ENCODE data around the gene FSTL3. TPM values are rescaled to one million over a fixed set of nuclear protein-coding genes. Genes with fewer than 3 reads are reported as not detected.
"Not testable (repeated sequence)": the region's sequence is repeated elsewhere in the genome, so short reads cannot be mapped to it uniquely, and the experiment has no call there.

FSTL3 gene
- 61.4 TPM for polyA plus RNA-seq (2013, experiment 1 of 2; ENCODE audit: insufficient read length)
- 63.8 TPM for polyA plus RNA-seq (2013, experiment 2 of 2; ENCODE audit: insufficient read length)

DNA sequence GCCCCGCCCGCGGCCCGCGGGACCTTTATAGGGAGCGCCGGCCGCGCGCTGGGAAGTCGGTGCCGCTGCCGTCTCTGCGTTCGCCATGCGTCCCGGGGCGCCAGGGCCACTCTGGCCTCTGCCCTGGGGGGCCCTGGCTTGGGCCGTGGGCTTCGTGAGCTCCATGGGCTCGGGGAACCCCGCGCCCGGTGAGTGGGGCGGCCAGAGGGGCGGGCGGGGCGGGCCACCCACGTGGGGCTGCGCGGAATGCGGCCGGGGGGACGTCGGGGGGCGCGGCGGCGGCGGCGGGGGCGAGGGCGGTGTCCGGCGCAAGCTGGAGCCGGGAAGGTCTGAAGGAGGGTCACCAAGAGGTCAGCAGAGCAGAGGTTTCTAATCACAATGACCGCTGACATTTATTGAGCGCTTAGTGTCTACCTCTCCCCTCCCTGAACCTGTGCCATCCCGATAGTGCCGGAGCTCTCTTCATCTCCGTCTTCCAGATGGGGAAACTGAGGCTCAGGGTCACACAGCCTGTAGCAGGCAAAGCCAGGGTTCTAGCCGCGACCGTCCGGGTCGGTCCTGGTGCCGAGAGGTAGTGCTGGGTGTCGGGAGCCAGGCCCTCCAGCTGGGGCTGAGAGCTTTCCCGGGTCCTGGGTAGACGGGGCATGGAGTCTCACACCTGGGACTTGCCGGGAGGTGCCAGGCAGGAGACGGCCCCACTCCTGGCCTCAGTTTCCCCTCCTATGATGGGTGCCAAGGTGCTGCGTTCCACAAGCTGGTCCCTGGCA lies at the start of gene FSTL3:
Gene FSTL3 (plus strand): TSS at position 54 of the 767 bp plus-strand sequence. CDS start 32 bp downstream, at position 86.
- no peak for DNase-seq

DNA sequence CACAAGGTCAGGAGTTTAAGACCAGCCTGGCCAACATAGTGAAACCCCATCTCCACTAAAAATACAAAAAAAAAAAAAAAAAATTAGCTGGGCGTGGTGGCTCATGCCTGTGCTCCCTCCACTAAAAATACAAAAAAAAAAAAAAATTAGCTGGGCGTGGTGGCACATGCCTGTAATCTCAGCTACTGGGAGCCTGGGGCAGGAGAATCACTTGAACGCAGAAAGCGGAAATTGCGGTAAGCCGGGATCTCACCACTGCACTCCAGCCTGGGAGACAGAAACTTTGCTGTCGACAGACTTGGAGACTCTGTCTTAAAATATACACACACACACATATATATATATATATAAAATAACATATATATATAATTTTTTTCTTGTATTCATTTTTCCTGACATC lies 49.6 kb upstream of the FSTL3 start:
- not testable (repeated sequence) for DNase-seq

- DNase-seq, result no peak
These were observed 48.0 kb upstream of the FSTL3 start for GRCh38 chr19:628168-628567.

GRCh38 chr19:629515-629914 lies 46.7 kb upstream of the FSTL3 start:
- not testable (repeated sequence) for DNase-seq

DNA sequence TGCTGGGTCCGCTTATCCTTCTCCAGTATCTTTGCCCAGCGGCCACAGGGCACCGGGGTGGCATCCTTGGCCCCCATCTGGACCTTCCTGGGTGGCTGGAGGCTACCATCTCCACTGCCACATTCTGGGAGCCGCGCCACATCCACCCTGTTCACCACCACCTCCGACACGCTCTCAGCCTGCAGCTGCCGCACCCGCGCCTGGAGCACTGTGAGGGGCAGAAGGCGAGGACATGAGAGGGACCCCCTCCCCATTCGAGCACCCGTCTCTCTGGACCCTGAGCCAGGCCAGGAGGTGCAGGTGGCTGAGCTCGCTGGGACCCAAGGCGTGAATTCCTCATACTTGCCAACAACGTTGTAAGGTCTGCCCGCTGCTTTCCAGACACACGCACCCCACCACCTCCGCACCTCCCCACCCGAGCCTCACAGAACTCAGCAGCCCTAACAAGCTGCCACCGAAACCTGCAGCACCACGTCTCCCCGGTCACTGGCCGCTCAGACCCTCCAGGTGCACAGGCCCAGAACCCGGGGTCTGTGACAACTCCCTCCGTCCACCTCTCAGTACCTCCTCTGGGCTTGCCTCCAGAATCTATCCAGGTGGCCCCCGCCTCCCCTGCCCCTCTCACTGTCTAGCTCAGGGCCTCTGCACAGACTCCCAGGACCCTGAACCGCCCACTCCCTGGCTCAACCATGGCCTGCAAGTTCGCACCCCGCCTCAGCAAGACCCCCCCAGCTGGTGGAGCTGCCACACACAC lies 46.1 kb upstream of the FSTL3 start:
- DNase-seq, result no peak

DNA sequence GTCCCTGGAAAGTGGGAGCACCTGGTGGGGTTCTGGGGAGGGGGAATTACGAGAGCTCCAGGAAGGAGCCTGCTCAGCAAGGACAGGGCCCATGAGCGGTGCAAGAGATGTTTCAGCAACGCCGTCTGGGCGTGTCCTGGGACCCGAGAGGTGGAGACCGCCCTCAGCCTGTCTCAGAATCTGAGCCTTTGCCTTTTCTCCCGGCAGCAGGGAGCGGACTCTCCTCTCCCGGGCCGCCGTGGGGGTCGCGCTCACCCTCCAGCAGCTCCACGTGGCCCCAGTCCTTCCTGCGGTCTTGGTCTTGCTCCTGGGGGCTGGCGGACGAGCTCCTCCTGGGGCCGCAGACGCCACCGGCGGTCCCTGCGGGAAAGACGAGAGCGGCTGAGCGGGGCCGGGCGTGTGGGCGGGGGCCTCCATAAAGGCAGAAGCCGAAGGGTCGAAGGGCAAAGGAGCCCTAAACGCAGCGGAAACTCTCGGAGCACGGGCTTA lies 43.6 kb upstream of the FSTL3 start:
- DNase-seq, result peak; percentile 51

GRCh38 chr19:633068-633785 lies 43.0 kb upstream of the FSTL3 start, which contains the start of gene POLRMT:
TSS of gene POLRMT (minus strand) at chr19:633537. CDS start at chr19:633512, 25 bp downstream.
- peak; percentile 98 for DNase-seq

DNA sequence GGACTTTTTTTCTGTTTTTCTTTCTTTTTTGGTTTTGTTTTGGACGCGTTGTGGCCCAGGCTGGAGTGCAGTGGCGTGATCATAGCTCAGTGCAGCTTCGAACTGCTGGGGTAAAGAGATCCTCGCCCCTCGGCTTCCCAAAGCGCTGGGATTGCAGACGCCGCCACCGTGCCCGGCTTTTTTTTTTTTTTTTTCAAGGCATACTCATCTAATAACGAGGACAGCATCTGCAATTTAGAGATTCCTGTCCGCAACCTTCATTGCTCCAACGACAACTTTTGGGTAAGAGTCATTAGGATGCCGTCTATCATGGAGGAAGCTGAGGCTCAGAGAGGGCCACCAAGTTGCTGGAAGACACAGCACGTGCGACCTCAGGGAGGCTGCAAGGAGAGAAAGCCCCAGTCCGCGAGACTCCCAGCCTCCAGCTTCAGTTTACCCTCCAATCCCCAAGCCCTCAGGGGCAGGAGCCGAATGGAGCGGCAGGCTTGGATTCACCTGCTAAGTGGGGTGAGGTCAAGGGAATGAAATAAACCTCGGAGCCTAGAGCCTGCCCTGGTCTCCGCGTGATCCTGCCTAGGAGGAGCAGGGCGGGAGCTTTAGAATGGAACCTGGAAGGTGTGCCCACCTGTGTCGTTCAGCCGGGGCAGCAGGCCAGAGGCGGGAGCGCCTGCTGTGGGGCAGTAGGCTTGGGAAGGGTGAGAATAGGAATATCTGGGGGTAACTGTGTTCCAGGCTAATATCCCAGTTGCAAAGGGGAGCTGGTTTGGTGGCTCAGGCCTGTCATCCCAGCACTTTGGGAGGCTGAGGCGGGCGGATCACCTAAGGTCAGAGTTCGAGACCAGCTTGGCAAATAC lies 42.2 kb upstream of the FSTL3 start:
- no peak for DNase-seq

DNA sequence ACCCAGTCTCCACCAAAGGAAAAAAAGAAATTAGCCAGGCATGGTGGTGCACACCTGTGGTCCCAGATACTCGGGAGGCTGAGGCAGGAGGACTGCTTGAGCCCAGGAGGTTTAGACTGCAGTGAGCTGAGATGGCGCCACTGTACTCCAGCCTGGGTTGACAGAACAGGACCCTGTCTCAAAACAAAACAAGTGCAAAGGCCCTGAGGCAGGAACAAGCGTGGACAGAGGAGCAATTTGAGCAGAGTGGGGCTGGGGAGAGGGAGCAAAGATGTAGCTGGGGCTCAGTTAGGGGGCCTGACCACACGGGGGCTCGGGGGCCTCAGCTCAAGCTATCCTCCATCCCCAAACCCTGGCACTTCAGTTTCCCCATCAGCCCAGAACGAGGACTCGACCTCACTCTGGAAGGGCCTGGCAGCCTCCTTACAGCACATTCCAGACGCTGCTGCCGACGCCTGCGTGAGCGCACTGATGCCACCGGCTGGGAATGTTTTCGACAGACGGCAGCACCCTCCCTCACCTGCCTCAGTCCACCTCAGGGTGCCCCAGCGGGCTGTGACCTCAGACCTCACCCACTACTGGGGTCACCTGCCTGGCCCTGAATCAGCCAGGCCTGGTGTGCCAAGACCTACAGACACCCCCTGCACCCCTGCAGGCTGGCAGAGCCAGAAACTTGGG lies 41.1 kb upstream of the FSTL3 start:
- DNase-seq, result no peak

DNA sequence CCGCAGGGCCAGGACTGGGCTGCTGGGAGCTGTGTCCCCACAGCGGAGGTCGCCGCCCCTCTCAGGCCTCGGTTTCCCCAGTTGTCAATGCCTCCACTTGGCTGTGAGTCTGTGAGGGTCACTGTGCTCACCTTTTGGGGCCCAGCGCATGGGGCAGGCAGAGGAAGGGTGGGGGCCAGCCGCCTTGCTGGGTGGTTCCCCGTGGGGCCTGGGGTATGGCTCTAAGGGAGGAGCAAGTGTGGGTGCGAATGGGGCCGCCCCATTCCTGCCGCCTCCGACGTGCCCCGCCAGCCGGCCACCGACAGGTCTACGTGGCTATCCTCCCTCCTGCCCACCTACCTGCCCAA lies 37.3 kb upstream of the FSTL3 start:
- DNase-seq, result no peak

DNA sequence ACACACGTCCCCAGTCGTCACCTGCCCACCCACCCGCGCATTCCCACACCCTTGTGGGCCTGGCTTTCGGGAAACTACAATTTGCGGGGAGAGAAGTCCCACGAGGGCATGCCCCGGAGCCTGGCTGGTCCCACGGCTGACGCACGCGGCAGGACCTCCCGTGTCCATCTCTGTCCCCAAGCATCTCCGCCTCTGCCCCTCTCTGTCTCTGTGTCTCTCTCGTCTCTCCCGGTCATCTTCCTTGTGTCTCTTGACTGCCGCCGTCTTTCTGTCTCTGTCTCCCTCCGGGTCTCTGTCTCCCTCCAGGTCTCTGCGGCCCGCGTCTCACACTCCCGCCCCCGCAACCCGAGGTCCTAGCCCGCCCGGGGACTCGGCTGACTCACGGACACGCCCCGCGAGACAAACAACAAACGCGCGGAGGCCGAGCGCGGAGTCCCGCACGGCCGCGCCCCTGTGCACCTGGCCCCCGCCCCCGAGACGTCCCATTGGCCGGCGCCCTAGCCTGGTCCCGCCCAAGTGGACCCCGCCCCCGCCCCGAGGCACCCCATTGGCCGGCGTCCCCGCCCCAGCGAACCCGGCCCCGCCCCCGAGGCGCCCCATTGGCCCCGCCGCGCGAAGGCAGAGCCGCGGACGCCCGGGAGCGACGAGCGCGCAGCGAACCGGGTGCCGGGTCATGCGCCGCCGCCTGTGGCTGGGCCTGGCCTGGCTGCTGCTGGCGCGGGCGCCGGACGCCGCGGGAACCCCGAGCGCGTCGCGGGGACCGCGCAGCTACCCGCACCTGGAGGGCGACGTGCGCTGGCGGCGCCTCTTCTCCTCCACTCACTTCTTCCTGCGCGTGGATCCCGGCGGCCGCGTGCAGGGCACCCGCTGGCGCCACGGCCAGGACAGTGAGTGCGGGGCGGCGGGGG lies 36.7 kb upstream of the FSTL3 start, which contains the start of gene FGF22:
Gene FGF22 (plus strand): TSS at position 627 of the 908 bp plus-strand sequence. CDS start 47 bp downstream, at position 674.
- peak; percentile 84 for DNase-seq

DNA sequence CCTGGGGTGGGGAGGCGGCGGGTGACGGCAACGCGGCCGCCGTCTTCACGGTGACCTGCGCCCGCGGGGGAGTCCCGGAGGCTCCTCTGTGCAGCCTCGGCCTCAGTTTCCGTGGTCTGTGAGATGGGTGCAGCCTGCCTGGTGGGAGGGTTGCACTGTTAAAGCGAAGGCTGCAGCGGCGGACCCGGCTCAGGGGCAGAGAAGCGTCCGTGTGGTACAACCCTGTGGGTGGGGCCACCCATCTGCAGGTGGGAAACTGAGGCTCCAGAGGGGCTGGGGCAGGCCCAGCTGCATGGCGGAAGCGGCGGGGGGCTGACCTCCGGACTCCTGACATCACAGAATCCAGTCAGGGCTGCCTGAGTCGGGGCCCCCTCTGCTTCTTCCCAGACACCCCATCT lies 36.0 kb upstream of the FSTL3 start:
- no peak for DNase-seq

- DNase-seq, result no peak
These were observed 35.5 kb upstream of the FSTL3 start for GRCh38 chr19:640606-641189.

- no peak for DNase-seq
These were observed 34.5 kb upstream of the FSTL3 start for GRCh38 chr19:641702-642101.

DNA sequence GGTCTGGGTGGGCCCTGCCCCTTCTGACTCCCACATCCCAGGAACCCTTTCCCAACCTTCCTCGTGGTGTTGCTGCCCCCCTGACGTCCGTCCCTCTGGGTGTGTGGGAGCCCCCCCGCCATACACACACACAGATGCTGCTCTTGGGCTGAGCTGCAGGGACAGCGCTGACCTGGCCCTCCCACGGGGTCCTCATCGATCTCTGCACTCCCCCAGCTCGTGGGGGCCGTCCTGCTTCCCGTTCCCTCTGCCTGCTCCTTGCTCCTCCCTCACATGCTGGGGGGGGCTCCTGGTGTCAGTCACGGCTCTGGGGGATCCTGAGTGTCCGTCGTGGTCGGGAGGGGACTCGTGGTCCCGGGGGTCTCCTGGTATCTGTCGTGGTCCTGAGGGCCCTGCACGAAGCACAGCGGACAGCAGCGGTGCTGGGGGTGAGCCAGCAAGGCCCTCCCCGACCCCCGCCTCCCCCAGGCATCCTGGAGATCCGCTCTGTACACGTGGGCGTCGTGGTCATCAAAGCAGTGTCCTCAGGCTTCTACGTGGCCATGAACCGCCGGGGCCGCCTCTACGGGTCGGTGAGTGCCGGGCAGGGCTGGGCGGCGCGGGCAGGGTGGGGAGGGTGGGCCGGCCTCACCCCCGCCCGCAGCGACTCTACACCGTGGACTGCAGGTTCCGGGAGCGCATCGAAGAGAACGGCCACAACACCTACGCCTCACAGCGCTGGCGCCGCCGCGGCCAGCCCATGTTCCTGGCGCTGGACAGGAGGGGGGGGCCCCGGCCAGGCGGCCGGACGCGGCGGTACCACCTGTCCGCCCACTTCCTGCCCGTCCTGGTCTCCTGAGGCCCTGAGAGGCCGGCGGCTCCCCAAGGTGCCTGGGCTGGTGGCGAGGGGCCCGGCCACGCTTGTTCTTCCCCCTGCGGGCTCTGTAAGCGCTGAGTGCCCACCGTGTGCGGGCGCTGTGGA lies 33.1 kb upstream of the FSTL3 start:
- no peak for DNase-seq

GRCh38 chr19:643736-644135 lies 32.5 kb upstream of the FSTL3 start:
- DNase-seq, result no peak

- DNase-seq, result no peak
These were observed 31.8 kb upstream of the FSTL3 start for GRCh38 chr19:644363-644762.

DNA sequence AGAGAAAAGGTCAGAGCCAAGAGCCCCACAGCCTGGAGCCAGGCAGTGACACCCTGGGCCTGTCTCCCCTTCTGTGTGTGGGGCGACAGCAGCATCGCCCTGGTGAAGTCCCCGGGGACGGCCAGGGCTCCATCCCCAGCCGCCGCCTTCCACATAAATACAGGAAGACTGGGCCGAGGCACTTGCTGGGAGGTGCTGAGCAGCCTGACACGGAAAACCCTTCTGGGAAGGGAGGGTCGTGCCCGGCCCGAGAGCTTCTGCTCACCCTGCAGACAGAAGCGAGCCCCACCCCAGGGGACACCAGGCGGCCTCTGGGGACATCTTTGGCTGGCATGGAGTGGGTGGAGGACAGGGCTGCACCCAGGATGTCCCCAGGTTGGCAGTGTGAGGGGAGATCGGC lies 31.4 kb upstream of the FSTL3 start:
- DNase-seq, result no peak
